Fibroblast of mammary gland (primary cell): ENCODE results near the gene RHBDD2.
A peak's percentile ranks its signal among the peaks of the same experiment; 100 is the strongest.

Experiments used
- DNase-seq: peaks from one replicate; pipeline ENCODE4 v3.0.0-alpha.2; 2010; ENCODE audit warnings: low read depth
- H3K4me3 ChIP-seq: 2 replicates; pipeline ENCODE4 v1.5.1; 2011; ENCODE audit warnings: low read depth, mild to moderate bottlenecking, low read length, moderate library complexity; ENCODE audit not compliant: control insufficient read depth
- CTCF ChIP-seq: conservative IDR thresholded peaks from 2 replicates; pipeline ENCODE4 v1.5.1; 2011; ENCODE audit warnings: low read depth, low read length, inconsistent platforms; ENCODE audit not compliant: control insufficient read depth, insufficient read depth

Gene RHBDD2

GRCh38 chr7:75925717-75926435, 47.0 kb downstream of the RHBDD2 start:
- peak; percentile 19 for DNase-seq
- no peak for TF ChIP-seq CTCF
- no peak overlapping the region for H3K4me3 ChIP-seq

- no peak overlapping the region for H3K4me3 ChIP-seq
- DNase-seq: no peak
- TF ChIP-seq CTCF: no peak
Measured at GRCh38 chr7:75928568-75928914, 49.7 kb downstream of the RHBDD2 start.

GRCh38 chr7:75931680-75932079, 52.8 kb downstream of the RHBDD2 start:
- no peak for TF ChIP-seq CTCF
- no peak overlapping the region for H3K4me3 ChIP-seq
- DNase-seq: peak; percentile 35

GRCh38 chr7:75937958-75938786, 59.3 kb downstream of the RHBDD2 start:
- H3K4me3 ChIP-seq: no peak overlapping the region
- peak; percentile 99 for DNase-seq
- TF ChIP-seq CTCF: no peak
